SK-N-MC (cell line): ENCODE results near the gene NCDN.

Experiments
- EZH2 ChIP-seq: fragments of 200-600 bp; sonication (generic); IDR thresholded peaks from one replicate; pipeline ENCODE4 v1.6.1; 2017; ENCODE audit warnings: antibody characterized with exemption
- POLR2AphosphoS5 ChIP-seq: IDR thresholded peaks from 2 replicates; pipeline ENCODE4 v1.6.1; 2012; ENCODE audit warnings: mild to moderate bottlenecking, low read depth, low read length, borderline replicate concordance

- TF ChIP-seq EZH2 (no peak), POLR2AphosphoS5 (no peak)
Observed at GRCh38 chr1:35530168-35530567, 27.4 kb upstream of the NCDN start.
